GM19395 (cell line): ENCODE results near the gene FBXO44.
"Not testable (repeated sequence)": the region's sequence is repeated elsewhere in the genome, so short reads cannot be mapped to it uniquely, and the experiment has no call there.

Source experiments
- ATAC-seq: cut with Tn5 transposase; IDR thresholded peaks from one replicate; pipeline ENCODE4 v1.9.1; 2021; ENCODE audit warnings: mild to moderate bottlenecking, moderate library complexity; ENCODE audit not compliant: unreplicated experiment

FBXO44 gene

GRCh38 chr1:11639372-11639771 is 15.3 kb upstream of the FBXO44 start:
- no peak for ATAC-seq

- ATAC-seq: no peak
These were observed 14.6 kb upstream of the FBXO44 start for GRCh38 chr1:11640101-11640500.

DNA sequence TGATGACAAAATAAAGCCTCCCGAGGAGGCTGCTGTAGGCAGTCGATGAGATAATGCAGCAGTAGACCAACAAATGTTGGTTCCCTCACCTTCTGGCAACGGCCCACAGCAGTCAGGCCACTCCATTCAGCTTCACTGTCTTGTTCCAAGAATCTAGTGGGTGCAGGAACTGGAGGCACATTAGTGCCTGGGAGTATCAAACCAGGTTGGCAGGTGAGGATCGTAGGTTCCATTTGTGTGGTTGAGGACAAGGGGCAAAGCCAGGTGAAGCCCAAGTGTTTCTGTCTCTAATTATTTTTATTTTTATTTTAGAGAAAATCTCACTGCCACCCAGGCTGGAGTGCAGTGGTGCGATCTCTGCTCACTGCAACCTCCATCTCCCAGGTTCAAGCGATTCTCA is 13.7 kb upstream of the FBXO44 start:
- ATAC-seq: no peak

- no peak for ATAC-seq
These were observed 12.8 kb upstream of the FBXO44 start for GRCh38 chr1:11641776-11642305.

DNA sequence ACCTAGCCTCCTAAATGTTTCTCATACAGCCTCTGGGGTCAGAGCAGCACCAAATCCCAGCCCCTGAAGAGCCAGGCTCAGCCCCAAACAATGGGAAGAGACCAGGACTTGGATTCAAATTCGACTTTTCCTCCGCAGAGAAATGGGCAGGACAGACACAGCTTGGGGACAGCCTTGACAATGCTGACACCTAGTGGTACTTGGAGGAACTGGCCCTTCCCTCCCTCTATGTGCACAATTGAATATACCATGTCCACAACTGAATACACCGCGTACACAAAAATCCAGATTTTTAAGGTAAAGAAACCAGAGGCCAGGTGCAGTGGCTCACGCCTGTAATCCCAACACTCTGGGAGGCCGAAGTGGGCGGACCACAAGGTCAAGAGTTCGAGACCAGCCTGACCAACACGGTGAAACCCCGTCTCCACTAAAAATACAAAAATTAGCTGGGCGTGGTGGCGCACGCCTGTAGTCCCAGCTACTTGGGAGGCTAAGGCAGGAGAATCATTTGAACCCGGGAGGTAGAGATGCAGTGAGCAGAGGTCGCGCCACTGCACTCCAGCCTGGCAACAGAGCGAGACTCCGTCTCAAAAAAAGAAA is 12.2 kb upstream of the FBXO44 start:
- not testable (repeated sequence) for ATAC-seq

DNA sequence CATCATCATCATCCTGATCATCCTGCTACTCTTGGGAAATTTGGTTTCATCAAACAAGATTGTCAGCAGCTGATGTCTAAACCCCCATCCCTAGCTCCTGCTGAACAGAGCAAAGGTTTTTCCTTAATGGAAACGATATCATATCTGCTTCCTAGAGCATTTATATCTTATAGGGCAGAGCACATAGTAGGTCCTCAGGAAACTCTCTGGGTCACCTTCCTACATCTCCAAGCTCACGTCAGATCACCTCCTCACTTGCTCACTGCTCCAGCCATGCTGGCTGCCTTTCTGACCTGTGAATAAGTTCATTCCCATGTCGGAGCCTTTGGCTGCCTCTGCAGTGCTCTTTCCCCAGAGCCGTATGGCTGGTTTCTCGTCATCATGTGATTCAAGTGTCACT is 10.9 kb upstream of the FBXO44 start:
- no peak for ATAC-seq

- ATAC-seq: no peak
These were observed 9.4 kb upstream of the FBXO44 start for GRCh38 chr1:11645270-11645669.

DNA sequence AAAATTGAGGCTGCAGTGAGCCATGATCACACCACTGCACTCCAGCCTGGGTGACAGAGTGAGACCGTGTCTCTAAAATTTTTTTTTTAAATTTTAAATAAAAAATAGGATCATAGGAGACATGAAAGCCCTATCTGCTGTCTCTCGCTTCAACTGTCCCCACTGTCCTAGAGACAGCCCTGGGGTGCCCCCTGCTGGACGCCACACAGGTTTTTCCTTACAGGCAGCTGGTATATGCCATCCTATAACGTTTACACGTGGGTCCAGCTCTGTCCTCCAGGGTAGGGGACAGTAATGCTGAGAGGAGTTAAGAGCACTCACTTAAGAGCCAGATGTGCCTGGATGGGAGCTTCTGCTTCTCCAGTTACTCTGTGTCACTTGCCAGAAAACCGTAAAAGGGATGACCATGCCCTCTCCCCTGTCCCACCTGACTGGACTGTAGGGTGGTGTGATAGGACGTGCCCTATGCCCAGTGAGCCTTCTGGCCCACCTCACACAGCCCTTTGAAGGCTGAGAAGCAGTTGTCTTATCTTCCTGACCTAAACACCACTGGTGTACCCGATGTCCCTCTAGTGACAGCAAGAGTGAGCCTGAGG is 8.9 kb upstream of the FBXO44 start:
- no peak for ATAC-seq

GRCh38 chr1:11646317-11646716 is 8.4 kb upstream of the FBXO44 start:
- no peak for ATAC-seq

GRCh38 chr1:11647333-11647732 is 7.3 kb upstream of the FBXO44 start:
- no peak for ATAC-seq

DNA sequence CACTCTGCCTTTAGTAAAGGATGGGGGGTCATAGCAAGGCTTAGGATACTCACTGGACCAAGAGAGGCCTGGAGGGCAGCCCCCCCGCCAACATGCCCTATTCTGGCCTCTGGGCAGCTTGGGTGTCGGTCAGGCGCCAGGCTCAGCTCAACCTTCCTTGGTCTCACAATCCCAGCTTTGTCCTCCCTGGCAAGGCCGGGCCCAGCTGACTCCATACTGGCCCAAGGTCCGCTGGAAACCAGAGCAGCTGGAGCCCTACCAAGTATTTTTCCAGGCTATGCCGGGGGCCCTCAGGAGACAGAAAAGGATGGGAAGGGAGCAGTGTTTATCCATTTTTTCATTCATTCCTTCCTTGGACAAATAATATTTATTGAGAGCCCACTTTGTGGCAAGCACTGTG is 6.6 kb upstream of the FBXO44 start:
- ATAC-seq: no peak

DNA sequence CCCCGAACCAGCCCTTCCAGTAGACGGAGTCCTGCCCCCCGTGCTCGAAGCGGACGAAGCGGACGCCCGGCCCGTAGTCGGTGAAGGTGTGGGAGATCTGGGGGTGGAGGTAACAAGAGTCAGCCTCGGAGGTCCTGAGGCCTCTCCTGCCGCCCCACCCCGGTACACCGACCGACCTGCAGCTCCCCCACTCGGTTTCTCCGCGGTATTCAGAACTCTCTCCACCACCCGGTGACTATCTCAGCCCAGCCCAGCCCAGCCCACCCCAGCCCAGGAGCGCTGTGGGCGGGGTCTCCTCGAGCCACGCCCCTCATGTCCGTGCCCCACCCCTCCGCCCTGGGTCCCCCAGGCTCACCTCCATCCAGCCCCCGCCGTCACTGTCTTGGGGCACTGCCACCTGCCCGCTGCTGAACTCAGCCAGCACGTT is 5.9 kb upstream of the FBXO44 start:
- no peak for ATAC-seq

GRCh38 chr1:11649237-11649623 is 5.4 kb upstream of the FBXO44 start:
- ATAC-seq: no peak

GRCh38 chr1:11649624-11650330 is 4.9 kb upstream of the FBXO44 start:
- ATAC-seq: no peak

GRCh38 chr1:11650331-11650991 is 4.2 kb upstream of the FBXO44 start:
- ATAC-seq: no peak

- no peak for ATAC-seq
These were observed 3.7 kb upstream of the FBXO44 start for GRCh38 chr1:11651017-11651416.

GRCh38 chr1:11652203-11652780 is 2.4 kb upstream of the FBXO44 start:
- ATAC-seq: no peak

- no peak for ATAC-seq
These were observed 1.4 kb upstream of the FBXO44 start for GRCh38 chr1:11653101-11653860.

- ATAC-seq: no peak
These were observed 878 bp upstream of the FBXO44 start for GRCh38 chr1:11653861-11654136.

DNA sequence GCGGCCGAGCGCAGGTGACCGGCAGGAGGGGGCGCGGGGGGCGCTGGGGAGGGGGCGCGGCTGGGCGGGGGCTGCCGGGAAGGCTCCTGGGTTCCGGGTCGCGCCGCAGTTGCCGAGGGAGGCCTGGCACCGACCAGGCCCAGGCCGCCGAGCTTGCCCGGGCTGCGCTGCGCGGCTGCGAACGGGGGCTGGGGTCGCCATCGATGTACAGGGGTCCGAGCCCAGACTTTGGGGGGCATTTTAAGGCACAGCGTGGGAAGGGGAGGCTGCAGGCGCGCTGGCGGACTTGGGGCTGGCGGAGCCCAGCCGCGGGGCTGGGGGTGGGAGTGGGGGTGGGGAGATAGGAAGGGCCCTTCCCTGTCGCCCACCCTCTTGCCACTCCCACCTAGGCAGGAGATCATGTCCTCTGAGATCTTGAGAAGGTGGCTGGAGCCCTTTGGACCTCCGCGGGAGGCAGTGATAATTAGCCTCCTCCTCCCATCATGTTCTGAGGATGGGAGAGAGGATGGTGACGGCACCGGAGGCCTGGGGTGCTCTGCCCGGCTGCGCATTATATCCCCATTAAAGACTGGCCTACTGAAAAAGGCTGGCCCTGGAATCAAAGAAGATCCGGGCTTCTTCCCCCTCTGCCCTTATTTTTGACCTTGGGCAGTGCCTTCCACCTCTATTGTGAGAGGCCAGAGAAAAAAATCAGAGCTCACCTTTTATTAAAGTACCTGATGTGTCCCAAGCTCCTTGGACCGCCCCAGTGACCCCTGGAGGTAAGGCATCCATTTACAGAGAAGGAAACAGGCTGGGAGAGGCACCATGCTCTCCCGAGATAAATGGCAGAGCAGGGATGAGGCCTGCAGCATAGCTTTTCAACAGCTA is 497 bp downstream of the FBXO44 start:
- no peak for ATAC-seq
